ENCODE measurements around the gene TMF1.

- no peak for TF ChIP-seq CTCF (IDR thresholded peaks at IDR 0.05; ENCODE audit: low read length)
- no peak for TF ChIP-seq EZH2 (optimal IDR thresholded peaks at IDR 0.05; ENCODE audit: low read depth, low read length)
- TF ChIP-seq EZH2phosphoT487 (IDR thresholded peaks at IDR 0.05; ENCODE audit: low read length) = no peak
Measured at GRCh38 chr3:69005071-69005790, 46.9 kb downstream of the TMF1 start.
